NOMO-1 (cell line): ENCODE results near the gene LRRC37B.
A peak's percentile ranks its signal among the peaks of the same experiment; 100 is the strongest.
"Not testable (repeated sequence)": the region's sequence is repeated elsewhere in the genome, so short reads cannot be mapped to it uniquely, and the experiment has no call there.

Experiments
- DNase-seq, 2 experiments: peaks; one replicate each; lab custom pipeline; 2025; ENCODE audit not compliant: unreplicated experiment in 2 of 2; lab: John Stamatoyannopoulos, UW

The LRRC37B gene

GRCh38 chr17:32041306-32041875 lies 34.2 kb downstream of the LRRC37B start:
- not testable (repeated sequence) for DNase-seq

- not testable (repeated sequence) for DNase-seq
These were observed 35.1 kb downstream of the LRRC37B start for GRCh38 chr17:32042266-32042665.

GRCh38 chr17:32045611-32046010 lies 38.4 kb downstream of the LRRC37B start:
- DNase-seq, result peak in 1 of 2 experiments; percentile 3

- DNase-seq, result not testable (repeated sequence)
These were observed 40.5 kb downstream of the LRRC37B start for GRCh38 chr17:32047663-32048062.

- not testable (repeated sequence) for DNase-seq
These were observed 47.8 kb downstream of the LRRC37B start for GRCh38 chr17:32054985-32055384.

GRCh38 chr17:32055425-32055824 lies 48.2 kb downstream of the LRRC37B start:
- DNase-seq, result not testable (repeated sequence)

- DNase-seq, result not testable (repeated sequence)
These were observed 49.3 kb downstream of the LRRC37B start for GRCh38 chr17:32056500-32056899.

GRCh38 chr17:32057460-32058105 lies 50.4 kb downstream of the LRRC37B start:
- not testable (repeated sequence) for DNase-seq

- not testable (repeated sequence) for DNase-seq
These were observed 53.5 kb downstream of the LRRC37B start for GRCh38 chr17:32060695-32061094.

- DNase-seq, result not testable (repeated sequence)
These were observed 54.7 kb downstream of the LRRC37B start for GRCh38 chr17:32061840-32062239.

- not testable (repeated sequence) for DNase-seq
These were observed 56.9 kb downstream of the LRRC37B start for GRCh38 chr17:32064091-32064490.

GRCh38 chr17:32066123-32066680 lies 59.0 kb downstream of the LRRC37B start:
- not testable (repeated sequence) for DNase-seq

- DNase-seq, result not testable (repeated sequence)
These were observed 59.9 kb downstream of the LRRC37B start for GRCh38 chr17:32066863-32067642.

GRCh38 chr17:32069067-32069466 lies 61.9 kb downstream of the LRRC37B start:
- not testable (repeated sequence) for DNase-seq

- not testable (repeated sequence) for DNase-seq
These were observed 64.8 kb downstream of the LRRC37B start for GRCh38 chr17:32071961-32072360.

- DNase-seq, result not testable (repeated sequence)
These were observed 65.9 kb downstream of the LRRC37B start for GRCh38 chr17:32073131-32073530.

GRCh38 chr17:32079753-32080152 lies 72.6 kb downstream of the LRRC37B start:
- peak; percentile 16 to 24 for DNase-seq

GRCh38 chr17:32083550-32083979 lies 76.4 kb downstream of the LRRC37B start:
- not testable (repeated sequence) for DNase-seq

GRCh38 chr17:32084003-32084941 lies 77.1 kb downstream of the LRRC37B start:
- not testable (repeated sequence) for DNase-seq
